HG03565 (cell line): ENCODE data around the gene STK39.

Experiments used
- ATAC-seq: cut with Tn5 transposase; IDR thresholded peaks from one replicate; pipeline ENCODE4 v1.9.1; 2021; ENCODE audit warnings: mild to moderate bottlenecking, moderate library complexity; ENCODE audit not compliant: unreplicated experiment

Gene STK39

GRCh38 chr2:168185583-168186274 lies 61.7 kb downstream of the STK39 start:
- no peak for ATAC-seq

- ATAC-seq = no peak
Observed at GRCh38 chr2:168184681-168185513, 62.5 kb downstream of the STK39 start.

GRCh38 chr2:168183308-168183997 lies 63.9 kb downstream of the STK39 start:
- no peak for ATAC-seq

- no peak for ATAC-seq
Observed at GRCh38 chr2:168182550-168183249, 64.7 kb downstream of the STK39 start.

- ATAC-seq = no peak
Observed at GRCh38 chr2:168181825-168182224, 65.6 kb downstream of the STK39 start.

- no peak for ATAC-seq
Observed at GRCh38 chr2:168180914-168181313, 66.5 kb downstream of the STK39 start.

GRCh38 chr2:168180483-168180882 lies 66.9 kb downstream of the STK39 start:
- ATAC-seq = no peak

- ATAC-seq = no peak
Observed at GRCh38 chr2:168179592-168179991, 67.8 kb downstream of the STK39 start.

- no peak for ATAC-seq
Observed at GRCh38 chr2:168178520-168179324, 68.7 kb downstream of the STK39 start.

GRCh38 chr2:168176402-168176801 lies 71.0 kb downstream of the STK39 start:
- no peak for ATAC-seq

GRCh38 chr2:168175469-168175868 lies 71.9 kb downstream of the STK39 start:
- no peak for ATAC-seq

GRCh38 chr2:168174756-168175155 lies 72.6 kb downstream of the STK39 start:
- ATAC-seq = no peak

- no peak for ATAC-seq
Observed at GRCh38 chr2:168172071-168172470, 75.3 kb downstream of the STK39 start.

GRCh38 chr2:168171059-168171762 lies 76.2 kb downstream of the STK39 start:
- no peak for ATAC-seq

GRCh38 chr2:168169097-168169745 lies 78.2 kb downstream of the STK39 start:
- no peak for ATAC-seq

- no peak for ATAC-seq
Observed at GRCh38 chr2:168167511-168168263, 79.7 kb downstream of the STK39 start.

- ATAC-seq = no peak
Observed at GRCh38 chr2:168166902-168167510, 80.4 kb downstream of the STK39 start.
